ENCODE results near the gene APOM.

GRCh38 chr6:31663126-31663960, 7.6 kb downstream of the APOM start:
- no peak for TF ChIP-seq CTCF (IDR thresholded peaks at IDR 0.05)
- TF ChIP-seq POLR2A (IDR thresholded peaks at IDR 0.05), result no peak
